HepG2 (cell line): Measurements from ENCODE around the gene SOCS3. TPM values are rescaled to one million over a fixed set of nuclear protein-coding genes. Genes with fewer than 3 reads are reported as not detected.

ENCODE experiments used
- AHDC1 ChIP-seq: sonication (generic); formaldehyde crosslinking; IDR thresholded peaks from 2 replicates; pipeline ENCODE4 v1.5.1; 2020; ENCODE audit warnings: mild to moderate bottlenecking, missing genetic modification reagents, borderline replicate concordance
- AKAP8 ChIP-seq: sonication (generic); formaldehyde crosslinking; IDR thresholded peaks from 2 replicates; pipeline ENCODE4 v1.5.1; 2020; ENCODE audit warnings: mild to moderate bottlenecking, missing genetic modification reagents
- DMAP1 ChIP-seq: IDR thresholded peaks from 2 replicates; pipeline ENCODE4 v1.6.1; 2016
- HES4 ChIP-seq: sonication (generic); formaldehyde crosslinking; IDR thresholded peaks from 2 replicates; pipeline ENCODE4 v1.9.0; 2021; ENCODE audit warnings: mild to moderate bottlenecking, missing genetic modification reagents, borderline replicate concordance
- JDP2 ChIP-seq: sonication (generic); formaldehyde crosslinking; IDR thresholded peaks from 2 replicates; pipeline ENCODE4 v1.8.1; 2022; ENCODE audit warnings: missing genetic modification reagents, borderline replicate concordance
- KMT2B ChIP-seq: IDR thresholded peaks from 2 replicates; pipeline ENCODE4 v1.6.1; 2016; ENCODE audit warnings: missing genetic modification reagents, missing compliant biosample characterization
- NFYB ChIP-seq: sonication (generic); formaldehyde crosslinking; IDR thresholded peaks from 2 replicates; pipeline ENCODE4 v1.4.0; 2020; ENCODE audit warnings: missing genetic modification reagents
- PHF20 ChIP-seq: sonication (generic); formaldehyde crosslinking; IDR thresholded peaks from 2 replicates; pipeline ENCODE4 v1.5.0; 2020; ENCODE audit warnings: mild to moderate bottlenecking, missing genetic modification reagents
- SNAPC5 ChIP-seq: sonication (generic); formaldehyde crosslinking; IDR thresholded peaks from 2 replicates; pipeline ENCODE4 v1.8.1; 2023; ENCODE audit warnings: mild to moderate bottlenecking, missing genetic modification reagents, borderline replicate concordance
- SP2 ChIP-seq: sonication (generic); formaldehyde crosslinking; IDR thresholded peaks from 2 replicates; pipeline ENCODE4 v1.5.1; 2020; ENCODE audit warnings: mild to moderate bottlenecking, missing genetic modification reagents
- SRSF9 ChIP-seq: fragments of 200-400 bp; formaldehyde crosslinking; IDR thresholded peaks from 2 replicates; pipeline ENCODE4 v1.6.1; 2018; ENCODE audit warnings: borderline replicate concordance, mild to moderate bottlenecking, low read depth, low read length; ENCODE audit not compliant: insufficient read depth, poor library complexity, severe bottlenecking
- TFAP4 ChIP-seq: sonication (generic); IDR thresholded peaks from 2 replicates; pipeline ENCODE4 v1.6.1; 2016; ENCODE audit warnings: low read depth, borderline replicate concordance
- TOPORS ChIP-seq: sonication (generic); formaldehyde crosslinking; IDR thresholded peaks from 2 replicates; pipeline ENCODE4 v1.8.0; 2023; ENCODE audit warnings: mild to moderate bottlenecking, missing genetic modification reagents
- YEATS2 ChIP-seq: sonication (generic); formaldehyde crosslinking; IDR thresholded peaks from 2 replicates; pipeline ENCODE4 v1.4.0; 2020; ENCODE audit warnings: missing genetic modification reagents, borderline replicate concordance
- ZBTB38 ChIP-seq: sonication (generic); formaldehyde crosslinking; IDR thresholded peaks from 2 replicates; pipeline ENCODE4 v1.5.1; 2020; ENCODE audit warnings: mild to moderate bottlenecking, missing genetic modification reagents
- ZFP36L1 ChIP-seq: sonication (generic); formaldehyde crosslinking; IDR thresholded peaks from 2 replicates; pipeline ENCODE4 v1.8.0; 2022; ENCODE audit warnings: mild to moderate bottlenecking, missing genetic modification reagents, moderate library complexity
- ZFX ChIP-seq: sonication (generic); formaldehyde crosslinking; IDR thresholded peaks from 2 replicates; pipeline ENCODE4 v1.4.0; 2020; ENCODE audit warnings: mild to moderate bottlenecking, low read depth, missing genetic modification reagents, moderate library complexity
- ZMYM4 ChIP-seq: sonication (generic); formaldehyde crosslinking; IDR thresholded peaks from 2 replicates; pipeline ENCODE4 v1.8.1; 2023; ENCODE audit warnings: mild to moderate bottlenecking, missing genetic modification reagents
- ZNF333 ChIP-seq: sonication (generic); formaldehyde crosslinking; IDR thresholded peaks from 2 replicates; pipeline ENCODE4 v1.4.0; 2020; ENCODE audit warnings: mild to moderate bottlenecking, missing genetic modification reagents, borderline replicate concordance
- ZNF431 ChIP-seq: sonication (generic); formaldehyde crosslinking; IDR thresholded peaks from 2 replicates; pipeline ENCODE4 v1.9.0; 2022; ENCODE audit warnings: missing genetic modification reagents, low read depth, mild to moderate bottlenecking, borderline replicate concordance
- ZNF432 ChIP-seq: sonication (generic); formaldehyde crosslinking; IDR thresholded peaks from 2 replicates; pipeline ENCODE4 v1.5.0; 2020; ENCODE audit warnings: missing genetic modification reagents, mild to moderate bottlenecking, borderline replicate concordance
- ZNF607 ChIP-seq: sonication (generic); formaldehyde crosslinking; IDR thresholded peaks from 2 replicates; pipeline ENCODE4 v1.5.1; 2020; ENCODE audit warnings: missing genetic modification reagents, mild to moderate bottlenecking, borderline replicate concordance
- ZNF674 ChIP-seq: sonication (generic); formaldehyde crosslinking; IDR thresholded peaks from 2 replicates; pipeline ENCODE4 v1.5.0; 2020; ENCODE audit warnings: low read depth, mild to moderate bottlenecking, missing genetic modification reagents
- polyA plus RNA-seq, 8 experiments: library from polyadenylated mRNA; depleted of rRNA in 3 of 8; stranded (reverse) in 7 of 8; unstranded in 1 of 8; fragments of >200 nt; fragmentation: Illumina TruSeq in 4 of 8; extraction: Trizol in 4 of 8; gene quantifications; 2 replicates each; pipeline versions ENCODE4 v1.2.1 to v1.2.3, GENCODE V29; 2011 to 2016; ENCODE audit warnings: low read depth in 4 of 8, missing spikeins in 1 of 8, mixed read lengths in 1 of 8; ENCODE audit not compliant: insufficient read depth in 1 of 8
- total RNA-seq, 5 experiments: library from RNA; depleted of rRNA; stranded (reverse); fragments of >200 nt; fragmentation: Illumina TruSeq; extraction: Trizol; gene quantifications; 2 replicates each; pipeline ENCODE4 v1.2.3, GENCODE V29; 2016; ENCODE audit warnings: low read depth in 1 of 5

Gene SOCS3
- total and polyA plus RNA-seq, 2 of the 13 experiments (the other 11 are each of a cell fraction or from before 2014, with no cell fraction given), result 0.77 to 2.4 TPM

- TF ChIP-seq JDP2 (CRISPR knock-in tag), result no peak; the same call in 1 of the 2 replicates
- peak; percentile 99 for TF ChIP-seq ZBTB38 (CRISPR knock-in tag)
- TF ChIP-seq SRSF9, result no peak
- TF ChIP-seq KMT2B (CRISPR knock-in tag), result peak; percentile 94
- peak; percentile 63; the same call in 1 of the 2 replicates for TF ChIP-seq AKAP8 (CRISPR knock-in tag)
- peak; percentile 41 for TF ChIP-seq NFYB
- TF ChIP-seq SNAPC5, result no peak
- TF ChIP-seq TFAP4, result peak; percentile 36; the same call in 1 of the 2 replicates
- no peak for TF ChIP-seq ZNF432 (CRISPR knock-in tag)
- TF ChIP-seq DMAP1 (CRISPR knock-in tag), result peak; percentile 76; the same call in 1 of the 2 replicates
- peak; percentile 86; the same call in 1 of the 2 replicates for TF ChIP-seq ZNF431 (CRISPR knock-in tag)
- TF ChIP-seq HES4, result peak; percentile 88; the same call in 1 of the 2 replicates
- TF ChIP-seq ZNF333 (CRISPR knock-in tag), result peak; percentile 94; the same call in 1 of the 2 replicates
- peak; percentile 75 for TF ChIP-seq SP2 (CRISPR knock-in tag)
- TF ChIP-seq ZNF607, result peak; percentile 84
- TF ChIP-seq ZMYM4 (CRISPR knock-in tag), result peak; percentile 93
- peak; percentile 99 for TF ChIP-seq PHF20 (CRISPR knock-in tag)
- TF ChIP-seq YEATS2, result peak; percentile 92
- TF ChIP-seq ZFX, result peak; percentile 92
- TF ChIP-seq ZNF674 (CRISPR knock-in tag), result peak; percentile 77; the same call in 1 of the 2 replicates
- TF ChIP-seq AHDC1 (CRISPR knock-in tag), result peak; percentile 57; the same call in 1 of the 2 replicates
- peak; percentile 97 for TF ChIP-seq TOPORS (CRISPR knock-in tag)
- peak; percentile 85; the same call in 1 of the 2 replicates for TF ChIP-seq ZFP36L1 (CRISPR knock-in tag)
Measured at GRCh38 chr17:78378225-78379130, 18.6 kb upstream of the SOCS3 start, which contains the start of gene PGS1 (continued).
